ENCODE measurements around the gene PSMD13.

DNA sequence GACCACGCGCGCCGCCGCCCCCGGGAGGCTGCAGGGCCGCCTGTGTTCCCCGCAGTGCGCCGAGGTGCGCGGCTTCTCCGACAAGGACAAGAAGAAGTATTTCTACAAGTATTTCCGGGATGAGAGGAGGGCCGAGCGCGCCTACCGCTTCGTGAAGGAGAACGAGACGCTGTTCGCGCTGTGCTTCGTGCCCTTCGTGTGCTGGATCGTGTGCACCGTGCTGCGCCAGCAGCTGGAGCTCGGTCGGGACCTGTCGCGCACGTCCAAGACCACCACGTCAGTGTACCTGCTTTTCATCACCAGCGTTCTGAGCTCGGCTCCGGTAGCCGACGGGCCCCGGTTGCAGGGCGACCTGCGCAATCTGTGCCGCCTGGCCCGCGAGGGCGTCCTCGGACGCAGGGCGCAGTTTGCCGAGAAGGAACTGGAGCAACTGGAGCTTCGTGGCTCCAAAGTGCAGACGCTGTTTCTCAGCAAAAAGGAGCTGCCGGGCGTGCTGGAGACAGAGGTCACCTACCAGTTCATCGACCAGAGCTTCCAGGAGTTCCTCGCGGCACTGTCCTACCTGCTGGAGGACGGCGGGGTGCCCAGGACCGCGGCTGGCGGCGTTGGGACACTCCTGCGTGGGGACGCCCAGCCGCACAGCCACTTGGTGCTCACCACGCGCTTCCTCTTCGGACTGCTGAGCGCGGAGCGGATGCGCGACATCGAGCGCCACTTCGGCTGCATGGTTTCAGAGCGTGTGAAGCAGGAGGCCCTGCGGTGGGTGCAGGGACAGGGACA, 44.1 kb downstream of the PSMD13 start:
- no peak for TF ChIP-seq CTCF (conservative IDR thresholded peaks at IDR 0.05 in 1 of 2, IDR thresholded peaks at IDR 0.05 in 1 of 2; ENCODE audit: extremely low read depth in 1 of 2, insufficient read depth in 1 of 2, low read depth in 1 of 2, low read length in 2 of 2)
- peak; percentile 80 for TF ChIP-seq EZH2 (IDR thresholded peaks at IDR 0.05; ENCODE audit: borderline replicate concordance, low read length)
